Astrocyte (in vitro differentiated cells and primary cell): ENCODE measurements around the gene UMOD.

Experiments
- EZH2 ChIP-seq: IDR thresholded peaks from 2 replicates; pipeline ENCODE4 v1.6.1; 2012; ENCODE audit warnings: mild to moderate bottlenecking, low read length, inconsistent platforms; ENCODE audit not compliant: insufficient read depth
- TF ChIP-seq, protein P1 (sequence below): IDR thresholded peaks from 2 replicates; pipeline ENCODE4 v1.5.1; 2011; ENCODE audit warnings: low read depth, mild to moderate bottlenecking, inconsistent platforms, low read length, moderate library complexity; ENCODE audit not compliant: insufficient read depth

DNA sequence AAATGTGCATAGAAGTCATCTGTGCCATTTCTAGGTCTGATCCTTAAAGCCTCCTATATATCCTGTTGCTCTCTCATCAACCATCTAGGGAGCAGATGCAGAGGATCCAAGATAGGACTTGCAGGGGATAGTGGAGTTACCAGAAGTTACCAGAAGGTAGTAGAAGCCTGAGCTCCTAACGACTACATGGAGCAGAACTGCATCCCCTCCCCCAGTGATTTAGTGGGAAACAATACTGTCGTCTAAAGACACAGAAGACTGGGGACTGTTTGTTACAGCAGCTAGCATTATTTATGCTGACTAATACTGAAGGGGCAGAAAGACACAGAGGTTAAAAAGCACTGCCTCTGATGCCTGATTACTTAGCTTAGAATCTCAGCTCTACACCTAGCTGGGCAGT, 41.0 kb downstream of the UMOD start:
- TF ChIP-seq EZH2 = no peak
- TF ChIP-seq, protein P1, sequence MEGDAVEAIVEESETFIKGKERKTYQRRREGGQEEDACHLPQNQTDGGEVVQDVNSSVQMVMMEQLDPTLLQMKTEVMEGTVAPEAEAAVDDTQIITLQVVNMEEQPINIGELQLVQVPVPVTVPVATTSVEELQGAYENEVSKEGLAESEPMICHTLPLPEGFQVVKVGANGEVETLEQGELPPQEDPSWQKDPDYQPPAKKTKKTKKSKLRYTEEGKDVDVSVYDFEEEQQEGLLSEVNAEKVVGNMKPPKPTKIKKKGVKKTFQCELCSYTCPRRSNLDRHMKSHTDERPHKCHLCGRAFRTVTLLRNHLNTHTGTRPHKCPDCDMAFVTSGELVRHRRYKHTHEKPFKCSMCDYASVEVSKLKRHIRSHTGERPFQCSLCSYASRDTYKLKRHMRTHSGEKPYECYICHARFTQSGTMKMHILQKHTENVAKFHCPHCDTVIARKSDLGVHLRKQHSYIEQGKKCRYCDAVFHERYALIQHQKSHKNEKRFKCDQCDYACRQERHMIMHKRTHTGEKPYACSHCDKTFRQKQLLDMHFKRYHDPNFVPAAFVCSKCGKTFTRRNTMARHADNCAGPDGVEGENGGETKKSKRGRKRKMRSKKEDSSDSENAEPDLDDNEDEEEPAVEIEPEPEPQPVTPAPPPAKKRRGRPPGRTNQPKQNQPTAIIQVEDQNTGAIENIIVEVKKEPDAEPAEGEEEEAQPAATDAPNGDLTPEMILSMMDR = no peak
